ENCODE data around the gene UGGT2. TPM values are rescaled to one million over a fixed set of nuclear protein-coding genes. Genes with fewer than 3 reads are reported as not detected.

The UGGT2 gene
- total RNA-seq, 2 donors from 2014 or later = 37.2 to 40.9 TPM

DNA sequence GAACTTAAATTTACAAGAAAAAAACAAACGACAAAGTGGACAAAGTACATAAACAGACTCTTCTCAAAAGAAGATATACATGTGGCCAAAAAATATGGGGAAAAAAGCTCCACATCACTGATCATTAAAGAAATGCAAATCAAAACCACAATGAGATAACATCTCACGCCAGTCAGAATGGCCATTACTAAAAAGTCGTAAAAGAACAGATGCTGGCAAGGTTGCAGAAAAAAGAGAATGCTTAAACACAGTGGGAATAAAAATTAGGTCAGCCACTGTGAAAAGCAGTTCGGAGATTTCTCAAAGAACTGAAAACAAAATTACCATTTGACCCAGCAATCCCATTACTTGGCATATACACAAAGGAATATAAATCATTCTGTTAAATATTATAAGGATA lies 132.7 kb downstream of the UGGT2 start:
- Histone ChIP-seq H3K27me3 (ENCODE audit: control insufficient read depth, insufficient read depth, low read length, poor library complexity, severe bottlenecking) (no peaks in the 10 kb centered on the region), H3K36me3 (ENCODE audit: control insufficient read depth, insufficient read depth, low read length) (no peaks in the 10 kb centered on the region), H3K9me3 (ENCODE audit: control insufficient read depth, low read length) (peaks cover 19% of the 10 kb centered on the region), H3K27ac (ENCODE audit: low read depth, low read length) (no peak overlapping the region), H3K4me3 (ENCODE audit: low read length) (no peak overlapping the region), H3K4me1 (ENCODE audit: control insufficient read depth, insufficient read depth, low read length) (no peaks in the 10 kb centered on the region), H3K9ac (ENCODE audit: extremely low read depth, low read length, poor library complexity, severe bottlenecking) (no peak overlapping the region)
- H3K36me3 Mint-ChIP-seq (ENCODE audit: low read depth) = peaks cover 57% of the 10 kb centered on the region
- peaks cover 4% of the 10 kb centered on the region for H3K4me1 Mint-ChIP-seq
- H3K27me3 Mint-ChIP-seq (ENCODE audit: insufficient read depth) = no peaks in the 10 kb centered on the region
- 93 to 96% methylated on average over 2 to 4 of the region's 4 CpGs for WGBS, 2 experiments (ENCODE audit: insufficient coverage in 1 of 2, insufficient read length in 1 of 2)
- no peak for DNase-seq
- no peak overlapping the region for H3K4me3 Mint-ChIP-seq
- no peak overlapping the region for H3K27ac Mint-ChIP-seq
- H3K9me3 Mint-ChIP-seq = peaks cover 4% of the 10 kb centered on the region
- TF ChIP-seq, protein P1, sequence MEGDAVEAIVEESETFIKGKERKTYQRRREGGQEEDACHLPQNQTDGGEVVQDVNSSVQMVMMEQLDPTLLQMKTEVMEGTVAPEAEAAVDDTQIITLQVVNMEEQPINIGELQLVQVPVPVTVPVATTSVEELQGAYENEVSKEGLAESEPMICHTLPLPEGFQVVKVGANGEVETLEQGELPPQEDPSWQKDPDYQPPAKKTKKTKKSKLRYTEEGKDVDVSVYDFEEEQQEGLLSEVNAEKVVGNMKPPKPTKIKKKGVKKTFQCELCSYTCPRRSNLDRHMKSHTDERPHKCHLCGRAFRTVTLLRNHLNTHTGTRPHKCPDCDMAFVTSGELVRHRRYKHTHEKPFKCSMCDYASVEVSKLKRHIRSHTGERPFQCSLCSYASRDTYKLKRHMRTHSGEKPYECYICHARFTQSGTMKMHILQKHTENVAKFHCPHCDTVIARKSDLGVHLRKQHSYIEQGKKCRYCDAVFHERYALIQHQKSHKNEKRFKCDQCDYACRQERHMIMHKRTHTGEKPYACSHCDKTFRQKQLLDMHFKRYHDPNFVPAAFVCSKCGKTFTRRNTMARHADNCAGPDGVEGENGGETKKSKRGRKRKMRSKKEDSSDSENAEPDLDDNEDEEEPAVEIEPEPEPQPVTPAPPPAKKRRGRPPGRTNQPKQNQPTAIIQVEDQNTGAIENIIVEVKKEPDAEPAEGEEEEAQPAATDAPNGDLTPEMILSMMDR (conservative IDR thresholded peaks at IDR 0.05) = no peak

DNA sequence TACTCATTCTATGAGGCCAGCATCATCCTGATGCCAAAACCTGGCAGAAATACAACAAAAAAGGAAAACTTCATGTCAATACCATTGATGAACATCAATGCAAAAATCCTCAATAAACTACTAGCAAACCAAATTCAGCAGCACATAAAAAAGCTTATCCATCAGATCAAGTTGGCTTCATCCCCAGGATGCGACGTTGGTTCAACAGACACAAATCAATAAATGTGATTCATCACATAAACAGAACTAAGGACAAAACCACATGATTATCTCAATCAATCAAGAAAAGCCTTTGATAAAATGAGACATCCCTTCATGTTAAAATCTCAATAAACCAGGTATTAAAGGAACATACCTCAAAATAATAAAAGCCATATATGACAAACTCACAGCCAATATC lies 134.3 kb downstream of the UGGT2 start:
- Histone ChIP-seq H3K27ac (ENCODE audit: low read depth, low read length) (no peak overlapping the region), H3K4me1 (ENCODE audit: control insufficient read depth, insufficient read depth, low read length) (no peaks in the 10 kb centered on the region), H3K9me3 (ENCODE audit: control insufficient read depth, low read length) (peaks cover 22% of the 10 kb centered on the region), H3K4me3 (ENCODE audit: low read length) (no peak overlapping the region), H3K36me3 (ENCODE audit: control insufficient read depth, insufficient read depth, low read length) (peaks cover 1% of the 10 kb centered on the region), H3K9ac (ENCODE audit: extremely low read depth, low read length, poor library complexity, severe bottlenecking) (no peak overlapping the region), H3K27me3 (ENCODE audit: control insufficient read depth, insufficient read depth, low read length, poor library complexity, severe bottlenecking) (no peaks in the 10 kb centered on the region)
- no peak for DNase-seq
- Mint-ChIP-seq H3K4me1 (peaks cover 8% of the 10 kb centered on the region), H3K27me3 (ENCODE audit: insufficient read depth) (no peaks in the 10 kb centered on the region), H3K9me3 (peaks cover 9% of the 10 kb centered on the region), H3K36me3 (ENCODE audit: low read depth) (peaks cover 63% of the 10 kb centered on the region), H3K27ac (no peak overlapping the region), H3K4me3 (no peak overlapping the region)
- WGBS, 2 experiments (ENCODE audit: insufficient coverage in 1 of 2, insufficient read length in 1 of 2) = 80 to 95% methylated on average over 2 of the region's 2 CpGs
- TF ChIP-seq, protein P1 (conservative IDR thresholded peaks at IDR 0.05) = no peak

DNA sequence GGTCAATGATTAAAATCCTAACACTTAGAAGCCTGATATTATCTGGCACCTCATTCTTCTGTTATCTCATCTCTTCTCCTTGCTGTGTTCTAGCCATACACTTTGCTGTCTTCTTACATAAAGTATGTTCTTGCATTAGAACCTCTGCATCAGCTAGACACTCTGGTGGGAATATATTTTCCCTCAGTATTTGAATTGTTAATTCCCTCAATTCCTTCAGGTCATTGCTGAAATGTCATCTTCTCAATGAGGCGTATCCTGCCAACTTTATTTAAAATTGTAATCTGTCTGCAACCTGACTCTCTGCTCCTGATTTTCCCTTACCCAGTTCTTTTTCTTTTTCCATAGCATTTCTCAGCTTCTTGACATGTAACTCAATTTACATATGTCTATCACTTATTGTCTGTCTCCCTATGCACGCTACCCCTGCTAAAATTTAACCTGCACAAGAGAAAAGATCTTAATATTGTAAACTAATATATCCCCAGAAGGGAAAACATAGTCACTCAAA lies 138.2 kb downstream of the UGGT2 start:
- WGBS, 2 experiments (ENCODE audit: insufficient coverage in 1 of 2, insufficient read length in 1 of 2) = 86 to 91% methylated on average over 1 to 2 of the region's 2 CpGs
- Histone ChIP-seq H3K9me3 (ENCODE audit: control insufficient read depth, low read length) (peaks cover 24% of the 10 kb centered on the region), H3K4me3 (ENCODE audit: low read length) (no peak overlapping the region), H3K27ac (ENCODE audit: low read depth, low read length) (no peak overlapping the region), H3K4me1 (ENCODE audit: control insufficient read depth, insufficient read depth, low read length) (no peaks in the 10 kb centered on the region), H3K27me3 (ENCODE audit: control insufficient read depth, insufficient read depth, low read length, poor library complexity, severe bottlenecking) (no peaks in the 10 kb centered on the region), H3K36me3 (ENCODE audit: control insufficient read depth, insufficient read depth, low read length) (peaks cover 7% of the 10 kb centered on the region), H3K9ac (ENCODE audit: extremely low read depth, low read length, poor library complexity, severe bottlenecking) (no peak overlapping the region)
- Mint-ChIP-seq H3K4me1 (peaks cover 8% of the 10 kb centered on the region), H3K4me3 (no peak overlapping the region), H3K27ac (no peak overlapping the region), H3K9me3 (peaks cover 34% of the 10 kb centered on the region), H3K27me3 (ENCODE audit: insufficient read depth) (no peaks in the 10 kb centered on the region), H3K36me3 (ENCODE audit: low read depth) (peaks cover 77% of the 10 kb centered on the region)
- TF ChIP-seq, protein P1 (conservative IDR thresholded peaks at IDR 0.05) = no peak
- no peak for DNase-seq

Measured in endodermal cell (in vitro differentiated cells).